Stimulated activated CD4-positive, alpha-beta T cell treated with anti-CD3 and anti-CD28 coated beads, Interleukin-15, amount 100 ng/mL, for 1 hour (primary cell): ENCODE data around the gene UBE4B.
"Not testable (repeated sequence)": the region's sequence is repeated elsewhere in the genome, so short reads cannot be mapped to it uniquely, and the experiment has no call there.

Source experiments
- DNase-seq, 2 donors: peaks; one replicate each; pipeline ENCODE4 v3.0.0-alpha.2; 2020; ENCODE audit warnings: low read depth in 1 of 2, low spot score in 1 of 2

The UBE4B gene

DNA sequence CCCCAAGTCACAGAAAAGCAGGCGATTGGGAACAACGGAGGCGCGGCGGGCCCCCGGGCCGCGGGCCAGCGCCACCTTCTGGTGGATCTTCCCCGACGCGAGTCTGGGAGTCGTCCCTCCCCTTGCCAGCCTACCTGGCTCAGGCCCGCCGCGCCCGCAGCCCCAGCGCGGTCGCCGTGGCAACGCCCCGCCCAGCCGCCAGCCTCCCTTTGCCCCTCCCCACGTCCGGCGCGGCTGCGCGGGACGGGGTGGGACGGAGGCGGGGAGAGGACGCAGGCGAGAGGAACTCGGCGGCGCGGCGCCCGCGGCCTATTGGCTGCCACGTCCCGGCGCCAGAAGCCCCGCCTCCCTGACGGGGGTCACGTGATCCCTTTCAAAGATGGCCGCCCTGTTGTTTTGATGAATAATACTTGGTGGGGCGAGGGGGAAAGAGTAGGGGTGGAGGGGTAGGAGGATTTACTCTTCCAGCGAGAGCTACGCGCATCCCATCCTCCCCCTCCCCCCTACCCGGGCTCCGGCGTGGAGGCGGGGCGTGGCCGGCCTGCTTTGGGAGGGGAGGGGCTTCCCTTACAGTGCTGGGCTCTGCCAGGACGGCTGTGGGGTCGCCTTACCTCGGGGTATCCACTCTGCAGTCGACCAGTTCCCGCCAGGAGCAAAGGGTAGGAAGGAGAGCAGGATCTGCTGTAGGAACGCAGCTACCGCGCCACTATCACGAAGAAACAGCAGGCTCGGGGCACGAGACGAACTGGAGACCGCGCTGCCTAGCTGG, at the start of gene UBE4B:
Gene UBE4B (plus strand): TSS at position 369 of the 769 bp plus-strand sequence. CDS start 713 bp downstream, outside the sequence.
- DNase-seq, result peak; percentile 98 to 99

DNA sequence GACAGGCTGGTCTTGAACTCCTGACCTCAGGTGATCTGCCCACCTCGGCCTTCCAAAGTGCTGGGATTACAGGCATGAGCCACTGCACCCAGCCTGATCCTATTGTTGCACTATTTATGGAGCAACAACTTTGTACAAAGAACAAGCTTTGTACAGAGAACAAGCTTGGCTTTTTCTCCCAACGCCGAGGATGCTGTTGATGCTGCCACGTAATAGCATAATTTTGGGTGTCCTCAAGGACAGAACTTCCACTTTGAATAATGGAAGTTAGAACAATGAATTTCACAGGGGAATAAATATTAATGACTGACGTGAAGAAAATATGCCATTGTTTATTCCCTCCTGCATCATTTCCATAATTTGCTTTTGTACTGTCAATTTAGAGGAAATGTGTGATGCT, 48.5 kb upstream of the UBE4B start:
- DNase-seq, result no peak

DNA sequence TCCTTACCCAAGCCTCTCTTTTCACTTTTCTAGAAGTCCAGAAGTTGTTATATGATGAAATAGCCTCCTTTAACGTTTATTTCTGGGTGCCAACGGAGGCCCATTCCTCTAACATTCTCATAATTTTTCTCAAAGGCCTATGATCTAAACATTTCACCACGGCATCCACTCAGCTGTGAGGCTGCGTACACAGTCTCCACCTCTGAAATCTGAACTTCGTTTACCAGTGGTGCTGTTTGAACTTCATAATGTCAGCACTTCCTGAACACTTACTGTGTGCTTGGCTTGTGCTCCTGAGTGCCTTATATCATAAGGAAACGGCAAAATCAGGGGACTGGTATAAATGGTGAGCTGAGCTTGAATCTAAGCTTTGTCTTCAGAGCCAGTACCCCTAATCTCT, 47.8 kb upstream of the UBE4B start:
- no peak for DNase-seq

DNA sequence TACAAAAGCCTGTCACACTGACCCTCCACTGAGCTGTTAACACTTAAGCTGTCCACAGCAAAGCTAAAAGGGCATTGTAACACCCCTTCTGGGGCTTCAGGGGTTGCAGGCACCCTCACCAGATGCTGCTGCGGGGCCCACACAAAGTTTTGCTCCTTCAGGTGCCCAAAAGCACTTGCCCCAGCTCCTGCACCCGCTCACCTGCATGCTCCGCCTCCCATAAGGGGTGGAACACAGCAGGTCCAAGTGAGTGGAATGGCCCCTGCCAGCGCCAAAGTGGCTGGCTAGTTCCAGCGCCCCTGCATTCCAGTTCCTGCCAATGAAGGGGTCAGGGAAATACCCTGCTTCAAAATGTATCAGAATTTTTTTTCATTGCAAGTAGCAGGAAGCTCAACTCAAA, 43.0 kb upstream of the UBE4B start:
- no peak for DNase-seq

DNA sequence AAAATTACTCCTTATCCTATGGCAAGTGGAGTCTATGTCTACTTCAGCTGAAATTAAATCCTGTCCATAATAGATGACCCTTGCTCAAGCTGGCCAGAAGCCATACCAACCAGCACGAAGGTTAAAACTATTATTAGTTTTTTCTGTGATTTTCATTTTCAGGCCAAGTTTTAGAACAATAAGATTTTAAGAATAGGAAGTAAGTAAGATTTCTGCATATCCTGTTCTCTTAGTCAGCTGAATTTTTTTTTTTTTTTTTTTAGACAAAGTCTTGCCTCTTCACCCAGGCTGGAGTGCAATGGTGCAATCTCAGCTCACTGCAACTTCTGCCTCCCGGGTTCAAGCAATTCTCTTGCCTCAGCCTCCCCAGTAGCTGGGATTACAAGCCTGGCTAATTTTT, 41.8 kb upstream of the UBE4B start:
- no peak for DNase-seq

DNA sequence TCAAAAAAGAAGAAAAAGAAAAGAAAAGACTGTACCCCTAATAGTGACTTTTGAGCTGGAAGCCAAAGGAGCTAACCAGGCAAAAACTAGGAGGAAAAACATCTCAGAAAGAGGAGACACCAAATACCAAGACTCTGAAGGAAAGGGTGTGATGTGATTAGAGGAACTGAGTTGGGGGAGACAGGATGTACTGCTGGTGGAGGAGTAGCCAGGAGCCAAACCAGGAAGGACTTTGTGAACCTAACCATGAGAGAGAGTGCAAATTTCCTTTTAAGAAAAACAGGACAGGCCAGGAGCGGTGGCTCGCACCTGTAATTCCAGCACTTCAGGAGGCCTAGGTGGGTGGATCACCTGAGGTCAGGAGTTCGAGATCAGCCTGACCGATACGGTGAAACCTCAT, 39.8 kb upstream of the UBE4B start:
- no peak for DNase-seq

DNA sequence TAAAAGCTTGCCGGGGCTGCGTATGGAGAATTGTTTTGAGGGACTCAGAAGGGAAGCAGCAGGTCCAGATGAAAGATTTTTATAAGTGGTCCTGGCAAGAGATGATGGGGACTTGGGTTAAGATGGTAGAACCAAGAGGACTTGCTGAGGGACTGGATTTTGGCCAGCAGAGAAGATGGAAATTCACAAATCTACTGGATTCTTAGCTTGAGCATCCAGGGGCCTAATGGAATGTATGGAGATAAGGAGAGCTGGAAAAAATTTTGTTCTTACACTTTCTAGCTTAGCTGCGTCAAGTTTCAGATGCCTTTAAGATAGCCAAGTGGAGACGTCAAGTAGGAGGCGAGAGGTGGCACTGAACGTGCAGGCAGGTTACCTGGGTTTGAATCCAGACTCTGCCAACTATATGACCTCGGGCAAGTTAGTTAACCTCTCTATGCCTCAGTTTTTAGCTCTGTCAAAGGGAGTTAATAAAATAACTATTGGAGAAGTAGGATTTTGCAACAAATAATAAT, 39.1 kb upstream of the UBE4B start:
- no peak for DNase-seq

DNA sequence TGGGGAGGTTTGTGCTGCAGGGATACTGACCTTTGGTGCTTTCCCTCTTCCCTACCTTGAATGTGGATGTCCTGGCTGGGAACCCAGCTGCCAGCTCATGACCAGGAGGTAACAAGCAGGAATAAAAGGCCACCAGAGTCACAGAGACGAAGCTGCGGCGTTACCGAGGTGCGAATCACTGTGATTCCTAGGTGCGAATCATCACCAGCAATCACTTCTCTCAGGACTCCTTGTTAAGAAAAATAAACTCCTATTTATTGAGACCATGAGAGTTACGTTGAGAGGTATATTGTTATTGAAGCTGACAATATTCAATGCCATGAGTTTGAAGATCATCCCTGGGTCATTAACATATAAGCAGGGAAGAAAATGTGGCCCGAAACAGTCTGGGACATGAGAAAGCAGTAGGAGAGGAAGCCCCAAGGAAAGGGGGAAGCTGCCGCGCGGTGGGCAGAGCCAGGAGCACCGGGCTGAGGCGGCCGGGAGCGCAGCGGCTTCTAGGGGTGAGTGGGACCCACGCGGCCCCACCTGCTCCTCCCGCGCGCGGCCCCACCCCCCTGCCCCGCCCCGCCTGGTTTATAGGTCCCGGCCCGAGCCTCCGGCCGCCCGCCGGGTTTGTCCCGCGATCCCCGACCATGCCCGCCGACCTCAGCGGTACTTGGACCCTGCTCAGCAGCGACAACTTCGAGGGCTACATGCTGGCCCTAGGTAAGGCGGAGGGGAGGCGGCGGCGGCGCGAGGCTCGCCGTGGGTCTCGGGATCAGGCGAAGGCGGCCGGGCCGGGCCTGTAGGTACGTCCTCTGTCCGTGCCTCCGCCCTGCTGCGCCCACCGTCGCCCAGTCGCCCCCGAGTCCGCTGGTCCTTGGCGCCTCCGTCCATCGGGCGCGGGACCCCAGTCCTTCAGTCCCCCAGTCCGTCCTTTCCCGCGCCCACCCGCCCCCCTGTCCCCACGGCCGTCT, 35.9 kb upstream of the UBE4B start, which contains the start of gene RBP7:
Gene RBP7 (plus strand): TSS at position 605 of the 959 bp plus-strand sequence. CDS start 31 bp downstream, at position 636.
- no peak for DNase-seq

DNA sequence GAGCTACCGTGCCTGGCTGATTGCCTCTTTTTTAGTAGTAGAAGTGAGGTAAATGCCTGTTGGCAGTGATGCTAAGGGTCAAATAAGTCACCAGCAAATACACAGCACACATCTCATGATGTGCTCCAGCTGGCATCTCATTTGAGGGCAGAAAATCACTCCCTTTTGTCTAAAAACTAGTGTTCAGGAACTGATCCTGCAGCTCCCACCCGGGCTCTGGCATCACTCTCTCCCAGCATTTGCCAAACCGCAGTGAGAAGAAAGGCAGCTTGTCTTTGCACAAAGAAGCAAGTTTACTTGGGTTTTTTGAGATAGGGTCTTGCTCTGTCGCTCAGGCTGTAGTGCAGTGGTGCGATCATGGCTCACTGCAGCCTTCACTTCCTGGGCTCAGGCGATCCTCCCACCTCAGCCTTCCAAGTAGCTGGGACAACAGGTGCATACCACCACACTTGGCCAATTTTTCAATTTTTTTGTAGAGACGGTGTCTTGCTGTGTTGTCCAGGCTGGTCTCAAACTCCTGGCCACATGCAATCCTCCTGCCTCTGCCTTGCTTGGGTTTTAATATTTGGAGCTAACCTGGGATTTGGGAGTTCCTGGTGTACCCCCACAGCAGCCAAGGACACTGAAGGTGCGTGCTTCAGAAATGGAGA, 31.6 kb upstream of the UBE4B start:
- DNase-seq, result no peak

DNA sequence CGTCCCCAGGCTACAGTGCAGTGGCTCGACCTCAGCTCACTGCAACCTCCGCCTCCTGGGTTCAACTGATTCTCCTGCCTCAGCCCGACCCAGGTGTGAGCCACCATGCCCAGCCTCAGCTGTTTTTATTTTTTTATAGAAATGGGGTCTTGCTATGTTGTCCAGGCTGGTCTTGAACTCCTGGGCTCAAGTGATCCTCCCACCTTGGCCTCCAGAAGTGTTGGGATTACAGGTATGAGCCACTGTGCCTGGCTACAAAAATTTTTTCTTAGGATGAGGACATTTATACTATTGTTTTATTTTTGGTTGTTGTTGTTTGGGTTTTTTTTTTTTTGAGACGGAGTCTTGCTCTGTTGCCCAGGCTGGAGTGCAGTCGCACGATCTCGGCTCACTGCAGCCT, 27.5 kb upstream of the UBE4B start:
- not testable (repeated sequence) for DNase-seq

DNA sequence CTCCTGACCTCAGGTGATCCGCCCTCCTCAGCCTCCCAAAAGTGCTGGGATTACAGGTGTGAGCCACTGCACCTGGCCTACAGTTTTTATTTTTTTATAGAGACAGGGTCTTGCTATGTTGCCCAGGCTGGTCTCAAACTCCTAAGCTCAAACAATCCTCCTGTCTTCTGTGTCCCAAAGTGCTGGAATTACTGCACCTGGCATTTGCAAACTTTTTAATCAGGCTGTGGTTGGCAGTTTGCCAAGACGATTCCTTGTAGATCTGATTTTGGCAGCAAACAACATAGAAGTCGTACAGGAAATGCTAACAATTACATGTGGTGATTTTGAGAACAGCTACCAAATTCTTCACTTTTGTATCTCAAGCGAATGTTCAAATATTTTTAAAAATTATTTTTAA, 25.6 kb upstream of the UBE4B start:
- no peak for DNase-seq

DNA sequence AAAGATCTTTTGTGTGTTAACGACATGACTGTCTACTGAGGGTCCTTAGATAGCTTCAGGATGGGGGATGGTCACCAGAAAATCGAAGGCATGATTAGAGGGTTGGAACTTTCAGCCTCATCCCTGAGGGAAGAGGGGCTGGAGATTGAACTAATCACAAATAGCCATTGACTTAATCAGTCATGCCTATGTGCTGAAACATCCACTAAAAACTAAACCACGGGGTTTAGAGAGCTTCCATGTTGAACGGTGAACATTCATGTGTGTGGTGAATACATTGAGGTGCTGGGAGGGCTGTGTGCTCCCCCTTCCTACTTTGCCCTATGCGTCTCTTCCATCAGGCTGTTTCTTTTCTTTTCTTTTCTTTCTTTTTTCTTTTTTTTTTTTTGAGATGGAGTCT, 18.7 kb upstream of the UBE4B start:
- no peak for DNase-seq

DNA sequence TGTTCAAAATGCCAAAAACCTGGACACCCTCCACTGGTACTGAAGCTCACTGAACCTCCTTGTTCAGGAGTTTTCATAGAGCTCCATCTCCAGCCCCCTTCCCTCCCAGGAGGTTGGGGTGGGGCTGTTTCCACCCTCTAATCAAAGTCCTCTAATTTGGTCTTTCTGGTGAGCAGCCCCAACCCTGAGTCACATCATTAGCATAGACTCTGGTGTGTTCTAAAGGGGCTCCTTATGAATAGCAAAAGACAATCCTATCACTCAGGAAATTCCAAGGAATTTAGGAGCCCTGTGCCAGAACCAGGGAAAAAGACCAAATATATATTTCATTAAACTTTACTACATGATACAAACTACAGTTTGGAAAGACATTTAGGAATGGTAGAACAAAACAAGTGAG, 13.2 kb upstream of the UBE4B start:
- no peak for DNase-seq

DNA sequence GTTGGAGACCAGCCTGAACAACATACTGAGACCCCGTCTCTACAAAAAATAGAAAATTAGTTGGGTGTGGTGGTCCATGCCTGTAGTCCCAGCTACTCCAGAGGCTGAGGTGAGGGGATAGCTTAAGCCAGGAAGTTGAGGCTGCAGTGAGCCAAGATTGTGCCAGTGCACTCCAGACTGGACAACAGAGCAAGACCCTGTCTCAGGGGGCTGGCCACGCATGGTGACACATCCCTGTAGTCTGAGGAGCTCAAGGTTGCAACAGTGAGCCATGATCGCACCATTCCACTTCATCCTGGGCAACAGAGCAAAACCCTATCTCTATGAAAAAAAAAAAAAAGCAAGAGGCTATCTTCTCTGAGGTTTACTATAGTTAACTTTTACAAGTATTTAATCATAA, 12.7 kb upstream of the UBE4B start:
- DNase-seq, result no peak

DNA sequence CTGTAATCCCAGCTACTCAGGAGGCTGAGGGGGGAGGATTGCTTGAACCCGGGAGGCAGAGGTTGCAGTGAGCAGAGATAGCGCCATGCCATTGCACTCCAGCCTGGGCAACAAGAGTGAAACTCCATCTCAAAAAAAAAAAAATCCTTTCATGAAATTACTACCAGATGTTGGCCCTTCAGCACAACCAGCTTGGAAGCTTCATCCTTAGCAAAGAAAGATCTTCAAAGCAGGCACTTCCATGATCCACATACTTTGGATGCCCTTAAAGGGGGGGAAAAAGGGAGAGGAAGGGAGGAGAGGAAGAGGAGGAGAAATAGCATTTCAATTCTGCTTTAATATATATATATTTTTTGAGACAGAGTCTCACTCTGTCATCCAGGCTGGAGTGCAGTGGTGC, 12.1 kb upstream of the UBE4B start:
- DNase-seq, result not testable (repeated sequence)

DNA sequence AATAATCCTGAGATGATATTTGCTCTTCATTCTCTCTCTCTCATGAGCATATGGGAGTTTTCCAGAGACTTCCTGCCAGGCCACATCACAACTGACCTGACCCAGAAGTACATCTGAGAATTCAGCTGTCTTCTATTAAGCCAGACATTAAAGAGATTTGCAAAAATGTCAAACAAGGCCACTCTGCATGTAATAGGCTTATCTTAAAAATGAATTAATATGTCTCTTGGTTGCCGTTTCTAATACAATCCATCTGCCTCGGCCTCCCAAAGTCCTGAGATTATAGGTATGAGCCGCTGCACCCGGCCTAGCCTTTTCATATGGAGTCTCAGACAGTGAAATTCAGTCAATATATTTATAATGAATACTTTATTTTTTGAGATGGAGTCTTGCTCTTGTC, 10.8 kb upstream of the UBE4B start:
- not testable (repeated sequence) for DNase-seq

DNA sequence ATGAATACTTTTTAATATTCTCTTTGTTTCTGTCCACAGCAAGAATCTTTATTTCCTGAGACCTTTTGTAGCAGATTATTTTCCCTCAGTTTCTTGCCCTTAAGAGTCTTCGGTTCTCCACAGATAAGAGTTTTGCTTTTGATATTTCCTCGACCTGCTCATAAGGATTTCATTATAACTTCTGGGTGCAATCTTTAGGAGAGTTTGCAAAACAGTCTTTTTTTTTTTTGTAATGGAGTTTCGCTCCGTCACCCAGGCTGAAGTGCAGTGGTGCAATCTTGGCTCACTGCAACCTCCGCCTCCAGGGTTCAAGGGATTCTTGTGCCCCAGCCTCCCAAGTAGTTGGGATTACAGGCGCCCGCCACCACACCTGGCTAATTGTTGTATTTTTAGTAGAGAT, 10.1 kb upstream of the UBE4B start:
- no peak for DNase-seq

DNA sequence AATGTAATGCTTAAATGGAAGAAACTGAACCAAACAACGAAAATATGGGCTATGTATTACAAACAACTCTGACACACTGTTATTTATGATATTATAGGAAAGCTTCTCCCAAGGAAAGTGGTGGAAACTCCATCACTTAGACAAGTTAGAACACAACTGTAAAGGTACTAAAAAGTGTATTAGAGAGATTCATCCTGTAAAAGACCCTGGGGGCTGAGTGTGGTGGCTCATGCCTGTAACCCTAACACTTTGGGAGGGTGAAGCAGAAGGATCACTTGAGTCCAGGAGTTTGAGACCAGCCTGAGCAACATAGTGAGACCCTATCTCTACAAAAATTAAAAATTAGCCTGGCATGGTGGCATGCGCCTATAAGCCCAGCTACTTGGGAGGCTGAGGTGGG, 7.4 kb upstream of the UBE4B start:
- no peak for DNase-seq

DNA sequence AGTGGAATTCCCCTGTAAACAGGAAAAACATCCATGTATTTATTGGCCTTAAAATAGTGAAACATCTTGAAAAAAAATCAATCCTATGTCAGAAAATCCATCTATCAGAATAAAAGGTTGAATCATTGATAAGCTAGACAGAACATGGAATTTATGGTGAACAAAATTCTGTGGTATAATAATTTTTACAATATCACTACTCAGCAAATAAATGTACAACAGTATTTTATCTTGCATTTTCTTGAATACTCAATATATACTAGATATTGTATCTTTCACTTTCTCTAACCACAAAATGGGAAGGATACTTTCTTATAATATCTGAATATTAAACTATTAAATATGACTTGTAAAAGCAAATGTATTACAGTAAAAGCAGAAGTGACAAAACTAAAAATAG, 5.7 kb upstream of the UBE4B start:
- DNase-seq, result no peak

DNA sequence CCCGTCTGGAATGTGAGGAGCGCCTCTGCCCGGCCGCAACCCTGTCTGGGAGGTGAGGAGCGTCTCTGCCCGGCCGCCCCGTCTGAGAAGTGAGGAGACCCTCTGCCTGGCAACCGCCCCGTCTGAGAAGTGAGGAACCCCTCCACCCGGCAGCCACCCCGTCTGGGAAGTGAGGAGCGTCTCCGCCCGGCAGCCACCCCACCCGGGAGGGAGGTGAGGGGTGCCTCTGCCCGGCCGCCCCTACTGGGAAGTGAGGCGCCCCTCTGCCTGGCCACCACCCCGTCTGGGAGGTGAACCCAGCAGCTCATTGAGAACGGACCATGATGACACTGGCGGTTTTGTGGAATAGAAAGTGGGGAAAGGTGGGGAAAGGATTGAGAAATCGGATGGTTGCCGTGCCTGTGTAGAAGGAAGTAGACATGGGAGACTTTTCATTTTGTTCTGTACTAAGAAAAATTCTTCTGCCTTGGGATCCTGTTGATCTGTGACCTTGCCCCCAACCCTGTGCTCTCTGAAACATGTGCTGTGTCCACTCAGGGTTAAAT, 3.7 kb upstream of the UBE4B start:
- not testable (repeated sequence) for DNase-seq

DNA sequence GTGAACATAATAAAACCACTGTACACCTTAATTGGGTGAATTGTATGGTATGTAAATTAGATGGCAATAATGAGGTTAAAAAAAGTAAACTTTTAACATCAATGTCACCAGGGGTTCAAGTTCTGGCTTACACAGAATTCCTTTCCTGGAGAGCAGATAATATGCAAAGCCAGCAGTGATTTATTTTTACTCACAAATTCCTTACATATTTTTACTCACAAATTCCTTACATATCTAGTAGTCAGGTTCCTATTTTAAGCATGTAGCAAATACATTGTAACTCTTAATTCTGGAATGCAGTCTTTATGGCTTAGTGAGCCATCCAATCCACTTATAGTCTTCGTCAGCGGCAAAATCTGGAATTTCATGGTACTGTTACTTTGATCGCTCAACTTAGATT, 1.3 kb upstream of the UBE4B start:
- DNase-seq, result no peak
